Esophagus squamous epithelium (tissue), 5 donors: Measurements from ENCODE around the gene FBN3. TPM values are rescaled to one million over a fixed set of nuclear protein-coding genes. Genes with fewer than 3 reads are reported as not detected.

Experiments
- DNase-seq: peaks from one replicate; lab custom pipeline; 2025; lab: John Stamatoyannopoulos, UW
- H3K27ac ChIP-seq, 4 donors: fragments of 200-600 bp; sonication (generic); one replicate each; pipeline ENCODE4 v1.5.1; 2016 to 2019; ENCODE audit warnings: mild to moderate bottlenecking in 1 of 4
- H3K27me3 ChIP-seq, 4 donors: fragments of 200-600 bp; sonication (generic); 1 replicate in 3 of 4; 2 replicates in 1 of 4; pipeline versions ENCODE4 v1.5.1 to v1.6.0; 2017 to 2021; ENCODE audit warnings: antibody characterized with exemption in 1 of 4
- H3K36me3 ChIP-seq, 3 donors: fragments of 200-600 bp; sonication (generic); one replicate each; pipeline ENCODE4 v1.5.1; 2016 to 2019
- H3K4me1 ChIP-seq, 3 donors: fragments of 200-600 bp; sonication (generic); one replicate each; pipeline ENCODE4 v1.5.1; 2017 to 2019
- H3K4me3 ChIP-seq, 4 donors: fragments of 200-600 bp; sonication (generic); 1 replicate in 3 of 4; 2 replicates in 1 of 4; pipeline ENCODE4 v1.5.1; 2016 to 2019; ENCODE audit warnings: mild to moderate bottlenecking in 2 of 4, moderate library complexity in 1 of 4
- H3K9me3 ChIP-seq, 3 donors: fragments of 200-600 bp; sonication (generic); one replicate each; pipeline ENCODE4 v1.5.1; 2016 to 2019
- CTCF ChIP-seq, 6 experiments: fragments of 450-650 bp in 4 of 6; fragments of 200-600 bp in 2 of 6; sonication (generic) in 2 of 6; IDR thresholded peaks; one replicate each; pipeline ENCODE4 v1.5.1; 2016 to 2019; ENCODE audit warnings: antibody characterized with exemption in 6 of 6, mild to moderate bottlenecking in 4 of 6, moderate library complexity in 4 of 6
- POLR2A ChIP-seq, 4 donors: fragments of 450-650 bp; IDR thresholded peaks; one replicate each; pipeline ENCODE4 v1.6.1; 2017; ENCODE audit warnings: antibody characterized with exemption in 4 of 4, mild to moderate bottlenecking in 4 of 4, moderate library complexity in 3 of 4
- WGBS, 2 donors: methylation state at CpG; one replicate each; pipeline ENCODE4 v1.1.5; 2018; 5-methylcytosine and 5-hydroxymethylcytosine counted together
- intact Hi-C: fragments of 100-400 bp; cut with DNase I; formaldehyde crosslinking; loops from one replicate; pipeline ENCODE4 v1.15.0; 2022
- total RNA-seq, 4 donors: library from RNA; depleted of rRNA; stranded (reverse); fragments of >200 nt; gene quantifications; one replicate each; pipeline ENCODE4 v1.1.0, GENCODE V29; 2016
- donor health status: DM: yes; HTN: yes; CAD: no.

Gene FBN3
- total RNA-seq, 4 donors from 2014 or later: 0.09 TPM; not detected in 3

GRCh38 chr19:8081569-8082550 is 67.5 kb downstream of the FBN3 start:
- no peak for TF ChIP-seq POLR2A (IDR thresholded peaks at IDR 0.05)
- TF ChIP-seq CTCF (IDR thresholded peaks at IDR 0.05): no peak
- no peaks in the 10 kb centered on the region for H3K36me3 ChIP-seq
- H3K27ac ChIP-seq: no peak overlapping the region
- no peak for DNase-seq
- H3K4me3 ChIP-seq: no peak overlapping the region
- no peaks in the 10 kb centered on the region for H3K9me3 ChIP-seq
- 67 to 71% methylated on average over 11 of the region's 11 CpGs for WGBS, 2 donors
- H3K4me1 ChIP-seq: no peaks in the 10 kb centered on the region
- peaks cover 0 to 7% (median 0%) of the 10 kb centered on the region in 4 donors for H3K27me3 ChIP-seq
- intact Hi-C loops: no loop called here

GRCh38 chr19:8080832-8081231 is 68.6 kb downstream of the FBN3 start:
- Histone ChIP-seq H3K27me3 (peaks cover 0 to 7% (median 0%) of the 10 kb centered on the region in 4 donors), H3K9me3 (no peaks in the 10 kb centered on the region), H3K4me3 (no peak overlapping the region), H3K4me1 (no peaks in the 10 kb centered on the region), H3K36me3 (no peaks in the 10 kb centered on the region), H3K27ac (no peak overlapping the region)
- no peak for DNase-seq
- WGBS, 2 donors: 83 to 94% methylated on average over 3 to 8 of the region's 12 CpGs
- TF ChIP-seq CTCF (IDR thresholded peaks at IDR 0.05) (no peak), POLR2A (IDR thresholded peaks at IDR 0.05) (no peak)
- intact Hi-C loops: no loop called here

- H3K27me3 ChIP-seq: peaks cover 0 to under 1% (median 0%) of the 10 kb centered on the region in 4 donors
- no peaks in the 10 kb centered on the region for H3K4me1 ChIP-seq
- H3K9me3 ChIP-seq: no peaks in the 10 kb centered on the region
- no peaks in the 10 kb centered on the region for H3K36me3 ChIP-seq
- intact Hi-C loops: no loop called here
- no peak for DNase-seq
- no peak overlapping the region for H3K4me3 ChIP-seq
- 63 to 85% methylated on average over 2 of the region's 6 CpGs for WGBS, 2 donors
- TF ChIP-seq CTCF (IDR thresholded peaks at IDR 0.05): no peak
- no peak for TF ChIP-seq POLR2A (IDR thresholded peaks at IDR 0.05)
- H3K27ac ChIP-seq: no peak overlapping the region
These were observed 69.4 kb downstream of the FBN3 start for GRCh38 chr19:8079988-8080387.

GRCh38 chr19:8075158-8076074 is 74.0 kb downstream of the FBN3 start:
- no peaks in the 10 kb centered on the region for H3K36me3 ChIP-seq
- intact Hi-C loops: no loop called here
- no peaks in the 10 kb centered on the region for H3K27me3 ChIP-seq
- H3K4me1 ChIP-seq: no peaks in the 10 kb centered on the region
- no peak overlapping the region for H3K27ac ChIP-seq
- no peak overlapping the region for H3K4me3 ChIP-seq
- H3K9me3 ChIP-seq: peaks cover 0 to 10% (median 1%) of the 10 kb centered on the region in 3 donors
- TF ChIP-seq CTCF (IDR thresholded peaks at IDR 0.05) (no peak), POLR2A (IDR thresholded peaks at IDR 0.05) (no peak)
- WGBS, 2 donors: 55 to 63% methylated on average over 8 to 11 of the region's 13 CpGs
- no peak for DNase-seq
